ENCODE data around the gene CARD11.
"Not testable (repeated sequence)": the region's sequence is repeated elsewhere in the genome, so short reads cannot be mapped to it uniquely, and the experiment has no call there.

Gene CARD11

DNA sequence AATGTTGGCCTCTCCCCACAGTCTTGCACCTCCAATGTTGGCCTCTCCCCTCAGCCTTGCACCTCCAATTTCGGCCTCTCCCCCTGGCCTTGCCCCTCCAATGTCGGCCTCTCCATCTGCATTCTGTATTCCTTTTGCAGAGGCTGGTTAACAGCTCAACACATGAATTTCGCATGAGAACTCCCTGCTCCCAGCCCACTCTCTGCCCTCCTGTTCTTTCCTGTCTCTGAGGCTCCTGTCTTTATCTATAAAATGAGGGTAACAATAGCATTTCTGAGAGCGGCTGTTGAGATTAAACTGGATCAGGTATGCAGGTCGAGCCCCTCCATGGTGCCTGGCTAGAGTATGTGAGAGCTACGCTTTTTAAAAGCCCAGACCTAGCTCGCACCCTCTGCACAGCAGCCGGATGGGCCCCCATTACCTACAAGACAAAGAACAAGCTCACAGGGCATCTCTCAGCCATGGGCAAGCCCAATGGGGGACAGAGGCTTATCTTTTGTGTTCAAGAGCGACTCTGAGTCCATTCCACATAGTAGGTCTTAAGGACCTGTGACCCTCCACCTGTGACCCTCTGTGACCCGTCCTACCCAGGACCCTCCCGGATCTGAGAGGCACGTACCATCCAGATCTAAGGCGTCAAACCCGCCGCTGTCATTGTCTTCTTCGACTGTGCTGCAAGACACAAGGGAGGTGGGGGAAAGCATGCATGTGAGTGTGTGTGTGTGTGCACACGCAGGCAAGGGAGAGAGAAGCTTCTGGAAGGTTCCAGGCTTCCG is 117.4 kb downstream of the CARD11 start:
- no peak for DNase-seq
- TF ChIP-seq POLR2A (IDR thresholded peaks at IDR 0.05; ENCODE audit: low read length) (no peak), GATA1 (IDR thresholded peaks at IDR 0.05; ENCODE audit: low read depth, low read length) (no peak)

DNA sequence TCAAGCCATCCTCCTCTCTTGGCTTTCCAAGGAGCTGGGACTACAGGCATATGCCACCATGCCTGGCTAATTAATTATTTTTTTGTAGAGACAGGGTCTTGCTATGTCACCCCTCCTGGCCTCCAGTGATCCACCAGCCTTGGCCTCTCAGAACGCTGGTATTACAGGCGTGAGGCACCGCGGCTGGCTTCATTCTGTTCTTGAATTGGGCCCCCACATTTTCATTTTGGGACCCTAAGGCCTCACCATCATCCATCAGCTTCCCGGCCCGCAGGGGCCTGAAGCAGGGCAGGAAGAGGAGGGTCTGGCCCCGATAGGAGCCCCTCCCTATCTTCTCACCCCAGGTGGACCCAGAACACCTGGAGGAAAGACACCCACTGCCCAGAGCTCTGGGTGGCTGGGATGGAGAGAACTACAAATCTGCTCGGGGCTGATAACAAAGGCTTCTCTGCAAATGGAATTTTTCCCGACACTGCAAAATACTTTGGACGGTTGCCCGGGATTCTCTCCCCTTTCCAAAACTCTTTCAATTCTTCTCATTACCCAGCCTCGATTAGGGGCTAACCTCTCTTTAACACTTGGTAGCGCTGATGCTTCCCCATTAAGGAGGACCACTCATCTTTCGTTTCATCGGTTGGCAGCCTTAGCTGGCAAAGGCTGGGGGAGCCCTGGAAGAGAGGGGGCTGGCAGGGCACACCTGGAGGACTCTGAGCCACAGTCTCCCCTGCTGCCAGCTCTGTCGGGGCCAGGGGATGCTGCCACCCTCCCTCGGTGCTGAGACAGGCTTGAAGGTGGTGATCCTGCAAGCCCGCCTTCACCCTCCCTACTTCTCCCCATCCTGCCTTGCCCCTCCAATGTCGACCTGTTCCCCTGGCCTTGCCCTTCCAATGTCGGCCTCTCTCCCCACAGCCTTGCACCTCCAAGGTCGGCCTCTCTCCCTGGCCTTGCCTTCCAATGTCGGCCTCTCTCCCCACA is 118.5 kb downstream of the CARD11 start:
- no peak for DNase-seq
- TF ChIP-seq GATA1 (IDR thresholded peaks at IDR 0.05; ENCODE audit: low read depth, low read length) (no peak), POLR2A (IDR thresholded peaks at IDR 0.05; ENCODE audit: low read length) (no peak)

DNA sequence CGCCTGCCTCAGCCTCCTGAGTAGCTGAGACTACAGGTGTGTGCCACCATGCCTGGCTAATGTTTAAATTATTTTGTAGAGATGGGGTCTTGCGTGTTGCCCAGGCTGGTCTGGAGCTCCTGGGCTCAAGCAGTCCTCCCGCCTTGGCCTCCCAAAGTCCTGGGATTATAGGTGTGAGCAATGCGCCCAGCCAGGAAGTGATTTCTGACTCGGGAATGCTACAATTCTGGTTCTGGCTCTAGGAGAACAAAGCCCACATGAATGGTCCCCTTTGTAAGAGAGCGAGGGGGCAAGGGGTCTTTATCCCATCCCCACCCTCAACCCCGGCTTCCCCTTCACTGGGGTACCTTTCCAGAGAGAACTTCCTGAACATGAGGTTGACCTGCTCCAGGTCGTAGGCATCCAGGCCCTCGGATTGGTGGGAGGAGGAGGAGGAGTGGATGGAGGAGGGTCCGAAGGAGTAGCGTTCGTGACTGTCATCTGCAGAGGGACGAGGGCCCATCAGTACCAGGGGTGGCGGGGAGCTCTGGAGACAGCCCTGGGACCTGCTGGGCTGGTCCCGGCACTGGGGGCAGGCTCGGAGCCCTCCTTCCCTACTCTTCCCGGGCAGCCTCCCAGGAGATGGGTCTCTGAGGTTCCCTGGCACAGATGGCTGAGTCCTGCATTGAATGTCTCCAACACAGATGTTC is 119.6 kb downstream of the CARD11 start:
- no peak for TF ChIP-seq GATA1 (IDR thresholded peaks at IDR 0.05; ENCODE audit: low read depth, low read length)
- no peak for TF ChIP-seq POLR2A (IDR thresholded peaks at IDR 0.05; ENCODE audit: low read length)
- no peak for DNase-seq

DNA sequence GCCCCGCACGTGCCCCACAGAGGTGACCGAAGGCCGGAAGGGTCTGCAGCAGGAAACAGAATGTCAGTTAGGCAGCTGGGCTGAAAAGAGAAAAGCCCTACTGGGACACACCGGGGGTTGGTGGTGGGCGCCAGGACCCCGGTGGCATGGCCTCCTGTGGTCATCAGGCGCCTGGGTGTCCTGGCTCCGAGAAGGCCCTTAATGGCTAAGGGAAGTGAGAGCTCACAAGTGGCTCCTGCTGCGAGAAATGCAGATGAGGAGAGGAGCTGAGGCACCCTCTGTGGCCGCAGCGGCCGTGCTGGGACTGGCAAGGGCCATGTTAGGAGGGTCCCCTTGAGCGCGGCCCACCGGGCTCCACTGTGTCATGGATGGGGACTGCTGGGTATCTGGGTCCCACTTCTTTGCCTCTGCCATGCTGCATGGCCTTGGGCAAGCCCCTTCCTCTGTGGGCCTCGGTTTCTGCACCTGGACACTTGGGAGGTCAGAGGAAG is 120.3 kb downstream of the CARD11 start:
- TF ChIP-seq POLR2A (IDR thresholded peaks at IDR 0.05; ENCODE audit: low read length) (no peak), GATA1 (IDR thresholded peaks at IDR 0.05; ENCODE audit: low read depth, low read length) (no peak)
- DNase-seq: no peak

DNA sequence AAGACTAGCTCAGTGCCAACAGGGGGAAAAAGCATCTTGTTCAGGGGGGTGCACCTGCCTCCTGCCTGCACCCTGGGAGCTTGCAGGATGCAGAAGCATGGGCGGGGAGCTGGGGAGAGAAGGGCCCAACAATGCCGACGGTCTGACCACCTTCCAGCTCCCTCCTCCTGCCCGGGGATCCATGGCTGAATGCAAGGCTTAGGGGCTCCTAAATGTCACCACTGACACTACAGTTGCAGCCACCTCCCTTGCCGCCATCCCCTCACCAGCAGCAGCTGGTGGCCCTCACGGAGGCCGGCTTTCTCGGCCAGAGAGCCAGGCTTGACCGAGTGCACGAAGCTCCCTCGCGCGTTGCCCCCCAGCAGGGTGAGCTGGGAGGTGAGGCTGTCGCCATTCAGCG is 120.8 kb downstream of the CARD11 start:
- TF ChIP-seq POLR2A (IDR thresholded peaks at IDR 0.05; ENCODE audit: low read length): no peak
- TF ChIP-seq GATA1 (IDR thresholded peaks at IDR 0.05; ENCODE audit: low read depth, low read length): no peak
- DNase-seq: no peak

DNA sequence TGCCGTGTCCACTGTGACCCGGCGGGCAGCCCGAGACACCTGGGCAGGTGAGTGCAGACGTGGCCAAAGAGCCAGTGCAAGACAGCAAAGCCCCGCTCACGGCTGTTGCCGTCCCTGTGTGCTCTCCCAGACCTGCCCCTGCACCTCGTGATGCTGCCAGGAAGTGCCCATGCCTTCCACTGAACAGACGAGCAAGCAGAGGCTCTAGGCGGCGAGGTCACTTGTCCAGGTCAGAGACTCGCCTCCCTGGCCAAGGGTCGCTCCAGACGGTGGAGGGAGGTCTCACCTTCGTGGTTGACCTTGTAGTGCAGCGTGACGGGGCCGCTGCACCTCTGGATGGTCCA is 121.3 kb downstream of the CARD11 start:
- TF ChIP-seq GATA1 (IDR thresholded peaks at IDR 0.05; ENCODE audit: low read depth, low read length) (no peak), POLR2A (IDR thresholded peaks at IDR 0.05; ENCODE audit: low read length) (no peak)
- DNase-seq: no peak

DNA sequence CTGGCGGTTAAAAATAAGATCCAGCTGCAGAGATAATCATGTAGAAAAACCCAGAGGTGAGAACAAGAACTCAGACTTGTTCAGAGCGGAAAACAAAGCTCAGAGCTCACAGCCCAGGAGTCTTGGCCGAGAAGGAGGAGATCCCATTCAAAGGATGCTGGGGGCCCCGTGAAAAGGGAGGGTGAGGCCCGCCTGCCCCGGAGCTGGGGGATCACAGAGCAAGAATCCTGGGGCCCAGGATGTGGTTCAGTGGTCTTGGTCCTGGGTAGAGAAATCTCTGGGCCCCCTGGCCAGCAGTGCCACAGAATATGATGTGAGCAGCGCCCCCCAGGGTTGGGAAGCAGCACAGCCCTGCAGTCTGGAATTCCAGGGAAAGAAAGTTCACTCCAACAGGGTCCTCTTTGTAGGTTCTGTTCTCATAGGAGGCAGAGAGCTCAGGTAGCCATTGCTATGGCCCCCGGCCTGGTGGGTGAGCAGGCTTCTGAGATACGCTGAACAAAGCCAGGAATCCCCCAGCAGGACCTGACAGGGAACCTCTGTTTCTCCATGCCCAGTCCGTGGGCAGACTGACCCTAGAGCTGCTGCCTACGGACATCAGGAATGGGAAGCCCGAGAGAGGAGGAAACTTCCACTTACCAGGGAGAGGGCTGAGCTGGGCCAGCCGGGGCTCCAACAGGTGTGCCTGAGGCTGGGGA is 121.9 kb downstream of the CARD11 start:
- no peak for TF ChIP-seq POLR2A (IDR thresholded peaks at IDR 0.05; ENCODE audit: low read length)
- no peak for TF ChIP-seq GATA1 (IDR thresholded peaks at IDR 0.05; ENCODE audit: low read depth, low read length)
- no peak for DNase-seq

DNA sequence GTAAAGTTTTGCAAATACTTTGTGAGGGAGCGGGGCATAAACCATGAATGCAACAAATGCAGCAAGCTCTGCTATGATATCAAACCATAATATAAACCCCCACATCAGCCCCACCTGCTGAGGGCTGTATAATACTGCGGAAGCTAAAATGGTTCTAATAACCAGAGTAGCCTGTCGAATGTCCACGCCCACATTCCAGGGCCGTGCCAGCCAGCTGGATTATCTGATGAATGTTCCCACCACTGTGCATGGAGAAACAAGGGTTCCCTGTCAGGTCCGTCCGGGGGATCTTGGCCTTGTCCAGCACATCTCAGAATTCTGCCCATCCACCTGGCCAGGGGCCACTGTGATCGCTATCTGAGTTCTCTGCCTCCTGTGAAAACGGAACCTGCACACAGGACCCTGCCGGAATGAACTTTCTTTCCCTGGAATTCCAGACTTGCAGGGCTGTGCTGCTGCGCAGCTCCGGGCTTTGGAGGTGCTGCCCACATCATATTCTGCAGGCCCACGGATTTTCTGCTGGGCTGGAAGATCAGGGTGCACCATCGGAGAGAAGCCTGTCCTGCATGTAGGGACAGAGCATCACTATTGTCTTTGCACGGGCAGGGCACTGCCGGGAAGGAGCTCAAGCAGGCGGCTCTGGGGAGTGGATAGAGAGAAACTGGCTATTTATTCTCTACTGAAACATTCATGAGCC is 122.6 kb downstream of the CARD11 start:
- TF ChIP-seq GATA1 (IDR thresholded peaks at IDR 0.05; ENCODE audit: low read depth, low read length): no peak
- no peak for DNase-seq

DNA sequence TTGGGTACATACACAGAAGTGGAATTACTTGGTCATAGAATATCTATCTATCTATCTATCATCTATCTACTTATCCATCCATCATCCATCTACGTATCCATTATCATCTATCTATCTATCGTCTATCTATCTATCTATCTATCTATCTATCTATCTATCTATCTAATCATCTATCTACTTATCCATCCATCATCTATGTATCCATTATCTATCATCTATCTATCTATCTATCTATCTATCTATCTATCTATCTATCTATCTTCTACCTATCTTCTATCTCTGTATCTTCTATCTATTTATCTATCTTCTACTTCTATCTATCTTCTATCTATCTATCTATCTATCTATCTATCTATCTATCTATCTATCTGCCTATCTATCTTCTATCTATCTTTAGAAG is 123.2 kb downstream of the CARD11 start:
- not testable (repeated sequence) for DNase-seq

DNA sequence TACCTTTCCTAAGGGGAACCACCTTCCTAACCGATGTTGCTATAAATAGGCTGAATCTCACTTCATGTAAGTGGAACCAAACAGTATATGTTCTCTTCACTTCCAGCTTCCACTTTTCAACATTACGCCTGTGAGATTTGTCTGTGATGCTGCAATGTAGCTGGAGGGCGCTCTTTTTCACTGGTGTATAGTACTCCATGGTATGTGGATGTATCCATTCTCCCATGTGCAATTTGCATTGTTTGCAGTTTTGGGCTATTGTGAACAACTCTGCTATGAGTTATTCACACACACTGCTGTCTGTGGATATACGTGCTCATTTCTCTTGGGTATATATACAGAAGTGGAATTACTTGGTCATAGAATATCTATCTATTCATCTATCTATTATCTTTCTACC is 123.6 kb downstream of the CARD11 start:
- no peak for DNase-seq

DNA sequence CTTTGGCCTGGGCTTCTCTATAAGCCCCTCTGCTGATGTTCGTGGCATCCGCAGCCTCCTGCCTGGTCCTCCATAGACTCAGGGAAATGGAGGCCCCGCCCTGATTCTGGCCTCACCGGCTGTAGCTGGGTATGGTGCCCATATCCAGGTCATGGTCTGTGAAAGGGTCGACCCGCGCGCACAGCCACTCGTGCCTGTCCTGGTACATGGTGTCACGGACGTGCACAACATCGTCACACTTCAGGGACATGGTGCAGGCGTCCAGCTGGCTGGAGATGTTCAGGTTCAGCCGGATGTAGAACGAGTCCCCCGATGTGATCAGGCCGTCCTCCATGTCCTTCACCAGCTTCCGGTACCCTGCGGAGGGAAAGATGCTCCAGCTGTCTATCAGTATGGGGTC is 124.4 kb downstream of the CARD11 start:
- DNase-seq: no peak
- TF ChIP-seq GATA1 (IDR thresholded peaks at IDR 0.05; ENCODE audit: low read depth, low read length): no peak
- no peak for TF ChIP-seq POLR2A (IDR thresholded peaks at IDR 0.05; ENCODE audit: low read length)

More for the DNA sequence above, 123.6 kb downstream of the CARD11 start:
- TF ChIP-seq POLR2A (IDR thresholded peaks at IDR 0.05; ENCODE audit: low read length) (no peak), GATA1 (IDR thresholded peaks at IDR 0.05; ENCODE audit: low read depth, low read length) (no peak)

DNA sequence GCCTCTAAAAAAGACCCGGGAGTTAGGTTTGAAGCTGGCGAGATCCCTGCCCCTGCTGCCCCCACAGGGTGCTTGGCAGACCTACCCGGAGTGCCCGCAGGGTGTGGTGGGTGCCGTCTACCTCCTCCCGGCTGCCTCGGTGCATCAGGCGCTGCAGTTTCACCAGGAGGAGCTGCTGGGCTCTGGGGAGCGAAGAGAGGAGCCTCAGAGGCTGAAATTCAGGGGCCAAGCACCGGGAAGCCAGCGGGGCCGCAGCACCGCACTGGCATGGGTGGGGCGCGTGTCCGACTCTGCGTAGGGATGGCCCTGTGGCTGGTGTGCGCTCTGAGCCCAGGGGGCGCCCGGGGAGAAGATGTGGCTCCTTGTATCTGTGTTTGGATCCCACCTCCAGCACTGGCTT is 125.3 kb downstream of the CARD11 start:
- TF ChIP-seq GATA1 (IDR thresholded peaks at IDR 0.05; ENCODE audit: low read depth, low read length): no peak
- TF ChIP-seq POLR2A (IDR thresholded peaks at IDR 0.05; ENCODE audit: low read length): no peak
- no peak for DNase-seq

DNA sequence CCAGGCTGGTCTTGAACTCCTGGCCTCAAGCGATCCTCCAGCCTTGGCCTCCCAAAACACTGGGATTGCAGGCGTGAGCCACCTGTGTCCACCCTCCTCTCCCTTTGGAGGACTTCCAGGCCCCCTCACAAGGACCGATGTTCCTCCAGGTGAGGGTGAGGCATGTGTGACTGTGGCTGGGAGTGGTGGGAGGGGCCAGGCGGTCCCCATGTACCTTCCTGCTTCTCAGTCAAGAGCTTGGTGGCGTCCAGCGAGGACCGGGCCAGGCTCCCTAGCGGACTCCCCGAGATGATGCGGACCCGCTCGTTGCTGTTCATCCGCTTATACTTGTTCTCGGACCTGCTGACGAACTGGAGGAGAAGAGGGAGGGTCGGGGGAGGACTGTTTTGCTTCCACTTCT is 128.6 kb downstream of the CARD11 start:
- no peak for DNase-seq
- TF ChIP-seq GATA1 (IDR thresholded peaks at IDR 0.05; ENCODE audit: low read depth, low read length) (no peak), POLR2A (IDR thresholded peaks at IDR 0.05; ENCODE audit: low read length) (no peak)
